Nephron progenitor cell (in vitro differentiated cells): ENCODE measurements around the gene LMLN.

Experiments
- DNase-seq: peaks from one replicate; pipeline ENCODE4 v3.0.0; 2021
- H3K27ac Mint-ChIP-seq: 2 replicates; pipeline ENCODE4 v1.8.0; 2021; ENCODE audit warnings: mild to moderate bottlenecking, moderate library complexity, mixed read lengths
- H3K27me3 Mint-ChIP-seq: 2 replicates; pipeline ENCODE4 v1.8.0; 2021; ENCODE audit warnings: mild to moderate bottlenecking, low read depth, mixed read lengths; ENCODE audit not compliant: poor library complexity
- H3K36me3 Mint-ChIP-seq: 2 replicates; pipeline ENCODE4 v1.8.0; 2021; ENCODE audit warnings: low read depth, mixed read lengths
- H3K4me1 Mint-ChIP-seq: 2 replicates; pipeline ENCODE4 v1.8.0; 2021; ENCODE audit warnings: mixed read lengths
- H3K4me3 Mint-ChIP-seq: 2 replicates; pipeline ENCODE4 v1.8.0; 2021; ENCODE audit warnings: mild to moderate bottlenecking, moderate library complexity, mixed read lengths
- H3K9me3 Mint-ChIP-seq: 2 replicates; pipeline ENCODE4 v1.8.0; 2021; ENCODE audit warnings: mild to moderate bottlenecking, moderate library complexity, mixed read lengths
- TF ChIP-seq, protein P1 (sequence below): fragments of 200-600 bp; sonication (generic); IDR thresholded peaks from 2 replicates; pipeline ENCODE4 v1.5.0; 2021; ENCODE audit warnings: antibody characterized with exemption

Gene LMLN

GRCh38 chr3:197950677-197951061 lies 9.3 kb upstream of the LMLN start:
- H3K27ac Mint-ChIP-seq, result peak overlapping the region; percentile 100
- H3K36me3 Mint-ChIP-seq, result peaks cover 44% of the 10 kb centered on the region
- no peaks in the 10 kb centered on the region for H3K9me3 Mint-ChIP-seq
- H3K4me1 Mint-ChIP-seq, result peaks cover 40% of the 10 kb centered on the region
- DNase-seq, result no peak
- TF ChIP-seq, protein P1, sequence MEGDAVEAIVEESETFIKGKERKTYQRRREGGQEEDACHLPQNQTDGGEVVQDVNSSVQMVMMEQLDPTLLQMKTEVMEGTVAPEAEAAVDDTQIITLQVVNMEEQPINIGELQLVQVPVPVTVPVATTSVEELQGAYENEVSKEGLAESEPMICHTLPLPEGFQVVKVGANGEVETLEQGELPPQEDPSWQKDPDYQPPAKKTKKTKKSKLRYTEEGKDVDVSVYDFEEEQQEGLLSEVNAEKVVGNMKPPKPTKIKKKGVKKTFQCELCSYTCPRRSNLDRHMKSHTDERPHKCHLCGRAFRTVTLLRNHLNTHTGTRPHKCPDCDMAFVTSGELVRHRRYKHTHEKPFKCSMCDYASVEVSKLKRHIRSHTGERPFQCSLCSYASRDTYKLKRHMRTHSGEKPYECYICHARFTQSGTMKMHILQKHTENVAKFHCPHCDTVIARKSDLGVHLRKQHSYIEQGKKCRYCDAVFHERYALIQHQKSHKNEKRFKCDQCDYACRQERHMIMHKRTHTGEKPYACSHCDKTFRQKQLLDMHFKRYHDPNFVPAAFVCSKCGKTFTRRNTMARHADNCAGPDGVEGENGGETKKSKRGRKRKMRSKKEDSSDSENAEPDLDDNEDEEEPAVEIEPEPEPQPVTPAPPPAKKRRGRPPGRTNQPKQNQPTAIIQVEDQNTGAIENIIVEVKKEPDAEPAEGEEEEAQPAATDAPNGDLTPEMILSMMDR, result no peak
- H3K27me3 Mint-ChIP-seq, result peaks cover 10% of the 10 kb centered on the region
- H3K4me3 Mint-ChIP-seq, result peak overlapping the region; percentile 98

DNA sequence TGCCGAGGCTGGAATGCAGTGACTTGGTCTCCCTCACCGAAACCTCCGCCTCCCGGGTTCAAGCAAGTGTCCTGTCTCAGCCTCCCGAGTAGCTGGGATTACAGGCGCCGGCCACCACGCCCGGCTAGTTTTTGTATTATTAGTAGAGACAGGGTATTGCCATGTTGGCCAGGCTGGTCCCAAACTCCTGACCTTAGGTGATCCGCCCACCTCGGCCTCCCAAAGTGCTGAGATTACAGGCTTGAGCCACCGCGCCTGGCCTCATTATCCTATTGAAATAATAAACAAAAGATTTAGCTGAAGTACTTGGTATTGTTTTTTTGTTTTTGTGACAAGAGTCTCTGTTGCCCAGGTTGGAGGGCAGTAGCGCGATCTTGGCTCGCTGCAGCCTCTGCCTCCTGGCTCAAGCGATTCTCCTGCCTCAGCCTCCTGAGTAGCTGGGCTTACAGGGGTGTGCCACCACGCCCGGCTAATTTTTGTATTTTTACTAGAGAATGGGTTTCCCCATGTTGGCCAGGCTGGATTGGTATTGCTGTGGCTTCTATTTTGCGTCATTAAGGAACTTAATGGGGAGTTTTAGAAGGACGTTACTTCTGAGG lies 8.5 kb upstream of the LMLN start:
- H3K4me1 Mint-ChIP-seq, result peaks cover 40% of the 10 kb centered on the region
- TF ChIP-seq, protein P1, result no peak
- peaks cover 51% of the 10 kb centered on the region for H3K36me3 Mint-ChIP-seq
- peak overlapping the region; percentile 100 for H3K27ac Mint-ChIP-seq
- peaks cover 10% of the 10 kb centered on the region for H3K27me3 Mint-ChIP-seq
- H3K9me3 Mint-ChIP-seq, result no peaks in the 10 kb centered on the region
- DNase-seq, result no peak
- H3K4me3 Mint-ChIP-seq, result peak overlapping the region; percentile 98

DNA sequence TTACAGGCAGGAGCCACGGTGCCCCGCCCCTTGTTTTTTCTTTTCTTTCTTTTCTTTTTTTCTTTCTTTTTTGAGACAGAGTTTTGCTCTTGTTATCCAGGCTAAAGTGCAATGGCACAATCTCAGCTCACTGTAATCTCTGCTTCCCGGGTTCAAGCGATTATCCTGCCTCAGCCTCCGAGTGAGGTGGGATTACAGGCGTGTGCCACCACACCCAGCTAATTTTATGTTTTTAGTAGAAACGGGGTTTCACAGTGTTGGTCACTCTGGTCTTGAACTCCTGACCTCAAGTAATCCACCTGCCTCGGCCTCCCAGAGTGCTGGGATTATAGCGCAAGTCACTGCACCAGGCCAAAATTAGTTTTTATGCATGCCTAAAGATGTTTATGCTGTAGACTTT lies 7.6 kb upstream of the LMLN start:
- DNase-seq, result no peak
- H3K36me3 Mint-ChIP-seq, result peaks cover 51% of the 10 kb centered on the region
- peaks cover 5% of the 10 kb centered on the region for H3K27me3 Mint-ChIP-seq
- TF ChIP-seq, protein P1, result no peak
- peak overlapping the region; percentile 98 for H3K4me3 Mint-ChIP-seq
- H3K4me1 Mint-ChIP-seq, result peaks cover 46% of the 10 kb centered on the region
- H3K27ac Mint-ChIP-seq, result no peak overlapping the region
- no peaks in the 10 kb centered on the region for H3K9me3 Mint-ChIP-seq

DNA sequence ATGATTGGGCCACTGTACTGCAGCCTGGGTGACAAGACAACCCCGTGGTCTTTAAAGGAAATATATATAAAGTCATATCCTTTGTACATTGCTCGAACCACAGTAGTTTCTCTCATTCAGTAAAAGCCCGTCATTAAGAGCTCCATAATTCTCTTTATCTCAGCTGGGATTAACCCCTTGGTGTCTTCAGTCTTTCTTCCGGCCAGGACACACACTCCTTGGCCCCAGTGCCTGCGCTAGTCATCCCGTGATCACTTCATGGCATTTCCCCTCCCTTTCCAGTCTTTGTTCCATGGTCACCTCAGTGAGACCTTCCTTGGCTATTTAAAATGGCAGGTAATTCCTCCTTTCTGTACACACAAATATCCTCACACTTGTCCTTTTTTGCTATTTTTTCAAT lies 6.7 kb upstream of the LMLN start:
- H3K36me3 Mint-ChIP-seq, result peaks cover 51% of the 10 kb centered on the region
- H3K27ac Mint-ChIP-seq, result peak overlapping the region; percentile 62

DNA sequence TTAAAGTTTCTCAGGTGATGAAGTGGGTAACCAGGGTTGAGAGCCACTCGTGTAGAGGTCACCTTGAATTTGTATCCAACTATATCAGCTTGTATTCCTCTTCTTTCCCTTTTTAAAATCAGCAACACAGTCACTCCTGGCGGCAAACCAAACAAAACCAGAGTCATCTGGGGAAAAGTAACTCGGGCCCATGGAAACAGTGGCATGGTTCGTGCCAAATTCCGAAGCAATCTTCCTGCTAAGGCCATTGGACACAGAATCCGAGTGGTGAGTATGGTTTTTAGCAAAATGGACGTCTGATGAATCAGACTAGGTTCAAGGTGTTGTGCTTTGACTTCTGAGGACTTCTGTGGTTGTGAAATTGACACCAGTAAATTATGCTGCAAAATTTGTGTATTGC lies 6.1 kb upstream of the LMLN start:
- DNase-seq, result no peak
- peaks cover 51% of the 10 kb centered on the region for H3K36me3 Mint-ChIP-seq
- TF ChIP-seq, protein P1, result no peak
- H3K4me1 Mint-ChIP-seq, result peaks cover 55% of the 10 kb centered on the region
- H3K9me3 Mint-ChIP-seq, result no peaks in the 10 kb centered on the region
- peak overlapping the region; percentile 46 for H3K4me3 Mint-ChIP-seq
- peak overlapping the region; percentile 62 for H3K27ac Mint-ChIP-seq
- H3K27me3 Mint-ChIP-seq, result no peaks in the 10 kb centered on the region

More for the DNA sequence above, 6.7 kb upstream of the LMLN start:
- no peaks in the 10 kb centered on the region for H3K27me3 Mint-ChIP-seq
- TF ChIP-seq, protein P1, result no peak
- DNase-seq, result no peak
- no peaks in the 10 kb centered on the region for H3K9me3 Mint-ChIP-seq
- peak overlapping the region; percentile 46 for H3K4me3 Mint-ChIP-seq
- peaks cover 53% of the 10 kb centered on the region for H3K4me1 Mint-ChIP-seq

GRCh38 chr3:197955892-197956477 lies 4.0 kb upstream of the LMLN start:
- H3K4me1 Mint-ChIP-seq, result peaks cover 56% of the 10 kb centered on the region
- no peak overlapping the region for H3K4me3 Mint-ChIP-seq
- peaks cover 4% of the 10 kb centered on the region for H3K27me3 Mint-ChIP-seq
- peak overlapping the region; percentile 71 for H3K27ac Mint-ChIP-seq
- no peak for DNase-seq
- TF ChIP-seq, protein P1, result no peak
- no peaks in the 10 kb centered on the region for H3K9me3 Mint-ChIP-seq
- H3K36me3 Mint-ChIP-seq, result peaks cover 47% of the 10 kb centered on the region
